Stimulated activated CD8-positive, alpha-beta memory T cell treated with anti-CD3 and anti-CD28 coated beads, Interleukin-7, amount 100 ng/mL, for 24 hours (primary cell): Measurements from ENCODE around the gene GIGYF1.
A peak's percentile ranks its signal among the peaks of the same experiment; 100 is the strongest.
"Not testable (repeated sequence)": the region's sequence is repeated elsewhere in the genome, so short reads cannot be mapped to it uniquely, and the experiment has no call there.

Experiments used
- DNase-seq: peaks from one replicate; pipeline ENCODE4 v3.0.0-alpha.2; 2020; ENCODE audit warnings: low read depth

Gene GIGYF1

DNA sequence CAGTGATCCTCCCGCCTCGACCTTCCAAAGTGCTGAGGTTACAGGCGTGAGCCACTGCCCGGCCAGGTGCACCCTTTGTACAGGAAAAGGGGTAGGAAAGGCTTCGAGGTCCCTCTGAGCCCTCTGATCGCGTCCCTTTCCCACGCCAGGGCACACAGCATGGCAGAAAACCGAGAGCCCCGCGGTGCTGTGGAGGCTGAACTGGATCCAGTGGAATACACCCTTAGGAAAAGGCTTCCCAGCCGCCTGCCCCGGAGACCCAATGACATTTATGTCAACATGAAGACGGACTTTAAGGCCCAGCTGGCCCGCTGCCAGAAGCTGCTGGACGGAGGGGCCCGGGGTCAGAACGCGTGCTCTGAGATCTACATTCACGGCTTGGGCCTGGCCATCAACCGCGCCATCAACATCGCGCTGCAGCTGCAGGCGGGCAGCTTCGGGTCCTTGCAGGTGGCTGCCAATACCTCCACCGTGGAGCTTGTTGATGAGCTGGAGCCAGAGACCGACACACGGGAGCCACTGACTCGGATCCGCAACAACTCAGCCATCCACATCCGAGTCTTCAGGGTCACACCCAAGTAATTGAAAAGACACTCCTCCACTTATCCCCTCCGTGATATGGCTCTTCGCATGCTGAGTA is 12.7 kb upstream of the GIGYF1 start:
- DNase-seq, result no peak

DNA sequence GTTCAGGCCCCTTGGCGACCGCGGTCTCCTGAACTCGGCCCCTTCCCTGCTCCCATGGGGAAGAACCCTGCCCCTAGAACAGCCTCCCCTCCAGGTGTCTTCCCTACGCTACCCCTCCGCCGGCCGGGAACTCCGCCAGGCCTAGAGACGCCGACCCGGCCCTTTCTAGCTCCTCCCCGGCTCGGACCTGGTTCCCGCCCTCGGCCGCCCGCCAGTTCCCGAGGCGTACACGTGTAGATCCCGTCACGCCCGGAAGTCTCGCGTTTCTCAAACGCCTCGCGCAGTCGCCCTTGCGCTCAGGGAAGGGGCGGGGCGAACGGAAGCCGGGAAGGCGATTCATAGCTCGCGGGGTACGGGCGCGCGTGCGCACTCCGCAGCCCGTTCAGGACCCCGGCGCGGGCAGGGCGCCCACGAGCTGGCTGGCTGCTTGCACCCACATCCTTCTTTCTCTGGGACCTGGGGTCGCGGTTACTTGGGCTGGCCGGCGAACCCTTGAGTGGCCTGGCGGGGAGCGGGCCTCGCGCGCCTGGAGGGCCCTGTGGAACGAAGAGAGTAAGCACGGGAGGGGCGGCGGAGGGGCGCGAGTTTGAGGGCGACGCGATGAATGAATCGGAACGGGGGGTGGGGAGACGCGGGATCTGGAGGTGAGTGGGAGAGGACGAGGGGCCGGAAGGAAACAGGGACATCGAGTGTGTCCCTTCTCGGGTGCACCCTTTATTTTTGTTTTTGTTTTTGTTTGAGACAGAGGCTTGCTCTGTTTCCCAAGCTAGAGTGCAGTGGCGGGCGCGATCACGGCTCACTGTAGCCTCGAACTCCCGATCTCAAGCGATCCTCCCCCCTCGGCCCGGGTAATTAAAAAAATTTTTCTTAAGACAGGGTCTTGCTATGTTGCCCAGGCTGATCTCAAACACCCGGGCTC is 12.0 kb upstream of the GIGYF1 start, which contains the start of gene POP7:
TSS of gene POP7 (plus strand) at position 369 of the 919 bp plus-strand sequence. CDS start 710 bp downstream, outside the sequence.
- DNase-seq, result peak; percentile 99

DNA sequence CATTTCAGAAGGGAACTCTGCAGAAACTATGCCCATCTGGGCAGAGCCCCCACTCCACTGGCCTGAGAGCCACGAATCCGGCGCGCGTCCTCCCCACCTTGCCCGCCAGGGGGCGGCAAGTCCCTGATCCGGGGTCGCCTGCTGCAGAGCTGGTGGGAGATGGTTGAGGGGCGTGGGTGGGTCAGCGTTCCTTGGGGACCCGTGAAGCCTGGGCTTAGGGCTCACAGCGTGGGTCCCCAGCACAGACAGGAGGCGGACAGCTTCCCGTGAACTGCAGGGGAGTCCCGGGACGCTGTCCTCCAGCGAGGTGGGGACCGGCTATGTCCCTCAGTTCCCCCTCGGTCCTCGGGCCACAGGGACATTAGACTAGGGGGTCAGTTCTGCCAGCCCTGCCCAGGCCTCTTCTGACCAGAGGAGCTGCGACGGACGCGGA is 11.3 kb upstream of the GIGYF1 start:
- DNase-seq, result peak; percentile 72

DNA sequence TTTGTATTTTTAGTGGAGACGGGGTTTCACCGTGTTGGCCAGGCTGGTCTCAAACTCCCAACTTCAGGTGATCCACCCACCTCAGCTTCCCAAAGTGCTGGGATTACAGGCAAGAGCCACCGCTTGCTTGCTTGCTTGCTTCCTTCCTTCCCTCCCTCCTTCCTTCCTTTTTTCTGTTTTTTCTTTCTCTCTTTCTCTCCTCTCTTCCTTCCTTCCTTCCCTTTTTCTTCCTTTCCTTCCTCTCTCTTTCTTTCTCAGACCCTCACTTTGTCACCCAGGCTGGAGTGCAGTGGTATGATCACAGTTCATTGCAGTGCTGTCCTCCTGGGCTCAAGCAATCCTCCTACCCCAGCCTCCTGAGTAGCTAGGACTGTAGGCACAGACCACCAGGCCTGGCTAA is 7.0 kb upstream of the GIGYF1 start:
- DNase-seq, result not testable (repeated sequence)

DNA sequence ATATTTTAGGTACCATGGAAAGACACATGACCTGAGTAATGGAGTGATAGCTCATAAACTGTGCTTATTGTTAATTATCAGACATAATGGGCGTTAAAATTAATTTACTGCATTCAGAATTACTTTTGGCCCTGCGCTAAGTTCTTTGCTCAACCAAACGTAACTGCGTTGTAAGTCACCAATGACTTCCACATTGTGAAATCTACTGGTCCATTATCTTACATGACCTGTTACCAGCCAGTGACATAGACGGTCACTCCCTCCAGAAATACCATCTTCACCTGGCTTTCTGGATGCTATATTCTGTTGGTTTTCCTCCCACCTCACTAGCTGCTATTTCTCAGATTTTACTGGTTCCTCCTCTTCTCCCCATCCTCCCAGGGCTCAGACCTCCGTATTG is 5.0 kb upstream of the GIGYF1 start:
- no peak for DNase-seq

DNA sequence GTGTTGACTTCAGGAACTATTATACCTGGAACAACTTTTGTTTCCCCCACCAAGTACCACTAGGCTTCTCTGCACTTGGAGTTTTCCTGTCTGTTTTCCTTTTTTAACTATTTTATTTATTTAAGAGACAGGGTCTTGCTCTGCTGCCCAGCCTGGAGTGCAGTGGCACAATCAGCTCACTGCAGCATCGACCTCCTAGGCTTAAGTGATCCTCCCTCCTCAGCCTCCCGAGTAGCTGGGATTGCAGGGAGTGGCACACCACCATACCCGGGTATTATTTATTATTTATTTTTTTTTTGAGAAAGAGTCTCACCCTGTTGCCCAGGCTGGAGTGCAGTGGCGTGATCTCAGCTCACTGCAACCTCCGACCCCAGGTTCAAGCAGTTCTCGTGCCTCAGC is 2.1 kb upstream of the GIGYF1 start:
- DNase-seq, result no peak

DNA sequence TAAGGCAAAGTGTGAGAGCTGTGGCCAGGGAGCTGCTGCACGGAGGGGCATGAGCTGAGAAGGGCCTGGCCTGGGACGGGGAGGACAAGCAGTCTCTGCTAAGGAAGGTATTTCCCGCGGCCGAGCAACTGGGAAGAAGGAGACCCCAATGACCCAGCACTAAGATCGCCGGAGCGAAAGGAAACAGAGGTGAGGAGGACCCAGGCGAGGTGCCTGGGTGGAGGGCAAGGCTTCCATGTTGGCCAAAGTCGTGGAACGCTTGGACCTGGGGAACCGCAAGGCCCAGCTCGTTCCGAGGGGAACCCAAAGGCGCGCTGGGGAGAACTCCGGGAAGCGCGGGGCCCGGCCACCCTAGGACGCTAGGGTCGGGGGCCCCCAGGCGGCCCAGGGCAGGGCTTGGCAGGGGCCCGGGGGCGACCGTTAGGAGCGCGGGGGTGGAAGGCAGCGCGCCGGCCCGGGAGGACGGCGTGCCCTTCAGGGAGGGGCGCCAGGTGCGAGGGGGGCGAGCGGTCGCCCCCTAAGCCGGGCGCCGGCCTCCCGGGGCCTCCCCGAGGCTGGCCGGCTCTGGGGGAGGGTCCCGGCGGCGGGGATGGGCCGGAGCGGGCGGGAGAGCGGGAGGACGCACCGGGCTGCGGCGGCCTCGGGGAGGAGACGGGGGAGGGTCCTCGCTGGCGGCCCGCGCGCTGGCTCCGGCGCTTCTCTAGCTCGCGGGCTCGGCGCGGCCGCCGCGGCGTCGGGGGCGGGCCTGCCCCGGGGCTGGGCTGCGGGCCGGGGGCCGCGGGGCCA is 545 bp downstream of the GIGYF1 start:
- DNase-seq, result no peak

DNA sequence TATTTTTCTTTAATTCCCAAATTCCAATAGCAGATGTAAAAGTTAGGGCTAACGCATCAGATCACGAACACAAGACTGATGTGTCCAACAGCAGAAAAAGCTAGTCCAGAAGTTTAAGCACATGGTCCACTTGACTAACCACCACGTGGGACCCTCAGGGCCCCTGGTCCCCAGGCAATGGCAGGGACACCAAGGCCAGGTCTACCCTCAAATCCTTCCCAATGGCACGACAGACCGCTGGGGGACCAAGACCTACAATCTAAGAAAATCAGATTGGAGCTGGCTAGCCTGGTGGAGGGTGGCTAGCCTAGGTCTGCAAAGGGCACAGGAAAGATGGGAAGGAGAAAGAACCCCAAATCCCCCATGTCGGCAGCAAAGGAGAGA is 1.5 kb downstream of the GIGYF1 start:
- DNase-seq, result no peak

DNA sequence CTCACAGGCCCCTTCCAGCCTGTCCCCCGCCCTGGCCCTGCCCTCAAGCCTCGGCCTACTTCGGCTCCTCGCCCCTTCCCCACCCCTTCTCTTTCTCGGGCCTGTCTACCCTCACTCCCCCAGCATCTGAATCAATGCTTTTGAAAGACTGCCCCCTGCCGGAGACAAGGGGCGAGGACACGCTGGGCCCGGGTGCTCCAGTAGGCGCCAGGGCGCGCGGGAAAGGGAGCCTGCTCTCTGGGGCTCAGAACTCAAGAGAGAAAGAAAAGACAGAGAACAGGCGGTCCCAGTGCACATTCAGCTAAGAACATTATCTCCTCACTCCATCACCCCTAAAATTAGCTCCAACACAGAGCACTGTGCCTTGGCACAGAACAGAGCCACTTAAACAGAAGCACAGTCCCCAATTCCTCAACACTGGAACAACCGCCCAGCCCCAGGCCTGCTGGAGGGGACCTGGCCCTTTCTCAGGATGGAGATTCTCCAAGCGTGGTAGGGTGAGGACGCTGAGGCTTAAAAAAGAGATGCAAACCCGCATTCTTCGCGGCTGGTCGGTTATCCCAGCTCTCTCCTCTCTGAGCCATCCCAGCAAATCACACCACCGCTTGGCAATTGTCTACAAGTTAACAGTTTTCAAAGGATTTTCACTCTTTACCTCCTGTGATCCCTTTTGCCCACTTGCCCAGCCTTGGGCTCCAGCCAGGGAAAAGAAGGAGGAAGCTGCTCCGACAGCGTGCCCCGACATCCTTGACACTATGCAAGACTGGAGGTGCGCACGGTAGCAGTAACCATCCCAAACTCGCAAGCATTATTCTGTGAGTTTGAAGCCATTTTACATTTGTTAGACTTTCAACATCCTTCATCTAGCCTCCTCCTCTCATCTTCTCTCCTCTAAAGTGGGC is 2.1 kb downstream of the GIGYF1 start:
- DNase-seq, result peak; percentile 74

DNA sequence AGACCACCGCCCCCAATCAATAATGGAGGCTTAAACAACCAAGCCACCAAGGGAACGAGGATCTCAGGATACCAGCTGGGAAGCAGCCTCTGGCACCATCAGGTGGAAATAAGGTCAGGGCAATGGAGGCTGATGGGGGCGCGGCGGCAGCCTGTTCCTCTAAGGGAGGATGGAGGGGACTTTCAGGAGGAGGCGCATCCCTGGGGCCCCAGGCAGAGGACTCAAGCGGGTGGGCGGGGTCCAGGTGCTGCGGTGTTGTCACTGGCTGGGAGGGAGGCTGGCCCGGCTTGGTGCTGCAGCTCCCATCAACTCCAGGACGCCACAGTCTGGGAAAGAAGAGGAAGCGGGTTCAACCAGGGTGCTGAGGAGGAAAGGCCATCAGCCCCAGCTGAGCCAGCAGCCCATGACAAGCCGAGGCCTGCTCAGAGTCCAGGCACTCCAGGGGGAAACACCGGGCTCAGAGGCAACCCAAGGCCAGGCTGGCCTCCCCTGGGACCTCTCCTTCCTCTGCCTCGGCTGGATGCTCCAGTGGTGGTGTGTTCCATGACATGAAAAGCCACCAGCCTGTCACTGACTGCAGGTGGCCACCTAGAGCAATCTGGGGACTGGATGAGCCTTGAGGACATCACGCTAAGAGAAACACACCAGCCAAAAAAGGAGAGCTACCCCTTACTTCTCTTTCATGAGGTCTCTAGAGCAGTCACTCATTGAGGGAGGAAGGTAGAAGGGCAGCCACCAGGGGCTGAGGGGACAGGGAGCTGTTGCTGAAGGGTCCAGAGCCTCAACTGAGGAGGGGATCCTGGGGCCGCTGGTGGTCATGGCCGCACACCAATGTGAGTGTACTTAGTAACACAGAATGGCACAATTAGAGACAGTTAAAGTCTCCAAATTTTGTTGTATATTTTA is 4.6 kb downstream of the GIGYF1 start:
- no peak for DNase-seq

DNA sequence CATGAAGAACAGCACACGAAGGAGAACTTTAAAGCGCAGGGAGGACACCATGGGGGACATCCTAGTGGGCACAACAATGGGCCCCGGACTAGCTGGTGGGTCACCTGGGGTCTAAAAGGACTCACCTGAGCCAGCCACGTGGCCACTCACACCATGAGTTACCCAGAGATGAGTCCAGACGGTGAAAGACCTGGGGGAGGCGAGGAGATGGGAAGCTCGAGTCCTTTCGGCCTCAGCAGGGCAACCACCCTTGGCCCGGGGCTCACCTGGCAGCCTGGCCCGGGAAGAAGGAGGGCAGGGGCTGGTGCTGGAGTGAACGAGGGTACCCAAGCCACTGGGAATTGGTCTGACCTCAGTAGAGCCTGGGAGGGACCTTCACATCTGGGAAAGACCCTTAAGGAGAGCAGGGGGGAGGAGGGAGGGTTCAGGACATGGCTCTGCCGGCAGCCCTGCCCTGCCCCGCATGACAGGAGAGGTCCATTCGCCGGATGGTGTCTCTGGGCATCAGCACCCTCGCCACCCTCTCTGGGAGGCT is 5.7 kb downstream of the GIGYF1 start:
- no peak for DNase-seq

DNA sequence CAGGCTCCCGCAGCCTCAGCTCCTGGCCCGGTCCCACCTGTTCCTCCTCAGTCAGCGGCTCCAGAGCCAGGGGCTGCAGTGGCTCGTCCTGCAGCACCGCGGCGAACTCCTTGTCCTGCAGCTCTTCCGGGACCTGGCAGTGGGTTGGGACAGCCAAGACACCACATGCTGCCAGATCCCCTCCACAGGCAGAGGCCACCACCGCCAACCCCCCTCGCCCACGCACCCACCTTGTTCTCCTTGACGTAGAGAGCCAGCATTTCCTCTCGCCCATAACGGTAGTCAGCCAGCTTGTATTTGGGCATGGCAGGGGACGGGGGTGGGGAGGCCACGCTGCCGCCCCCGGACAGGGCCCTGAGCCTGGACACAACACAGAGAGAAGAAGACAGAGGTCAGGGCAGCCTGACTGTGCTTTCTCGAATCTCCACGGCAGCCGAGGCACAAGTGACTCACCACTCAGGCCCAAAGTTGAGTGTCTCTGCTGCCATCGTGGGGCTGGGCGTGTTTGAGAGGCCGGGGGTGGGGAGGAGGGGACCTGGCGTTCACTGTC is 6.2 kb downstream of the GIGYF1 start:
- no peak for DNase-seq

DNA sequence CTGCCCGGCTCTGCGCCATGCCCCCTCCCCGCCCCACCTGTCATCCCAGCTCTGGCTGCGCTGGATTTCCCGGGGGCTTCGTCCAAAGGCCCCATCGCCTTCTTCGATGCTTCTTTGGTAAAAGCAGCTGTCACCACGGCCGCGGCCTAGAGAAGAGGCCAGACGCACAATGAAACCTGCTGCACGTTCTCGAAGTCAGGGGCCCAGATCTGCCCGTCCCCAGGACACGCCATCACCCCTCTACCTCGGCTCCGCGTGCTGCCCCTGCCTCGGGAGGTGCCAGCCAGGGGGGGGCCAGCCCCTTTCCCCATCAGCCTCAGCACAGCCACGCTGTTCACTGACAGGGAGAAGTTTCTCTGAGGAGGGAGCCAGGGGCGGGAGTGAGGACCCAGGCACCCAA is 6.8 kb downstream of the GIGYF1 start:
- DNase-seq, result no peak

DNA sequence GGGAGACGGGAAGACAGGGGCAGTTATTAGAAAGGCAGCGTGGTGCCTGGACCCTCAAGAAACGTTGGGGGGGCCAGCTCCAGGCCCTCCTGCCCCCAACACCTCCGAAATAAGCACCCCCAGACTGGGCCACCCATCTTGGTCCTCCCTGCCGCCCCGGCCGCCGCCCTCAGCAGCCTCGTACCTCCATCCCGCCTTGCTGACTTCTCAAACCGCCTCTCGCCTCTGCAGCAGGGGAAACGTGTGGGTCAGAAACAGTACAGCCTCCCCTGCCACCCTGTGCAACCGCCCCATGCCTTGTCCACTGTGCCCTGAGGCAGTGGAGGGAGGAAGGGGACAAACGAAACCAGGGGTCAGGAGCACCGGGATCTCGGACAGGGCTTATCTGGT is 7.2 kb downstream of the GIGYF1 start:
- DNase-seq, result no peak

DNA sequence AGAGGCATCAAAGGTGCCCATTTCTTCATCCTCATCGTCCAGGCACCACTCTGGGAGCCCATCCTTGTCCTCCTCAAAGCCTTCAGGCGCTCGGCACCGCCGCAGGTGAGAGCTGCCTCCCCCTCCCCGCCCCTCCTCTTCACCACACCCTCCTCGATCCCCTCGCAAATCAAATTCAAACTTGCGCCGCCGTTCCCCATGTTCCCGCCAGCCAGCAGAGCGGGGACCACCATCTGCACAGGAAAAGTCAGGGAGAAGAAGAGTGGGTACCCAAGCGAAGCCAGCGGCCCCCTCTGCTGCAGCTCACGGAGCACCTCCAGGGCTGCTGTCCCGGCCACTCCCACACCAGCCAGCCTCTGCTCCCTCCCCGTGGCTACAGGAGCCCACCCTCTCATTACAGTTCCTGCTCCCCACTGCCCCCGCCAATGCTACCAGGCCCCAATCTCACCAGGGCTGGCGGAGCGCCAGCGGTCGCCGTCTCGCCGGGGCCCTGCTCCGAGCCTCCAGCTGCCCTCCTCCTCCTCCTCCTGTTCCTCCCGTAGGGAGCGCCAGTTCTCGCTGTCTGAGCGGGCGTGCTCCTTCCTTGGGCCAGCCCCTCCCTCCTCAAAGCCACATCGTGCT is 7.7 kb downstream of the GIGYF1 start:
- no peak for DNase-seq

DNA sequence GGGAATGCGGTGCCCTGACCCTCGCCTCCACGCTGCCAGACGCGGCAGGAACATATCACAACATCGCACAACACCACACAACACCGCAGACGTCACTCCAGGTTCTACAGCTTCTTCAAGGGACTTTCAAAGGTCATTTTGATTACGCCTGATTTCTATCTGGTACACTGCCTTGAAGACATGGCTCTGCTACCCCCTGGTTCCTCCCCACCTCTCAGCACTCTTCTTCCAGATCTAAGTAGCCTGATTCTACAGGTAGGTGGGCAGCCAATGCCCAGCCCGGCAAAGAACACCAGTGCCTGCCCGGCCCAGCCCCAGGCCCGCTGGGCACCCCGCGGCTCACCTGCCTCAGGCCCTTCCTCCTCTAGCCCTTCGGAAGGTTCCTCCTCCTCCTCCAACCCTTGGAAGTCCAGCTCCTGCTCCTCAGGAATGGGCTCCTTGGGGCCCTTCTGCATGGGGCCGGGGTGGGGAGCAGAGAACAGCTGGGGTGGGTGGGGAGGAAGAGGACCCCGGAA is 8.4 kb downstream of the GIGYF1 start:
- DNase-seq, result no peak

DNA sequence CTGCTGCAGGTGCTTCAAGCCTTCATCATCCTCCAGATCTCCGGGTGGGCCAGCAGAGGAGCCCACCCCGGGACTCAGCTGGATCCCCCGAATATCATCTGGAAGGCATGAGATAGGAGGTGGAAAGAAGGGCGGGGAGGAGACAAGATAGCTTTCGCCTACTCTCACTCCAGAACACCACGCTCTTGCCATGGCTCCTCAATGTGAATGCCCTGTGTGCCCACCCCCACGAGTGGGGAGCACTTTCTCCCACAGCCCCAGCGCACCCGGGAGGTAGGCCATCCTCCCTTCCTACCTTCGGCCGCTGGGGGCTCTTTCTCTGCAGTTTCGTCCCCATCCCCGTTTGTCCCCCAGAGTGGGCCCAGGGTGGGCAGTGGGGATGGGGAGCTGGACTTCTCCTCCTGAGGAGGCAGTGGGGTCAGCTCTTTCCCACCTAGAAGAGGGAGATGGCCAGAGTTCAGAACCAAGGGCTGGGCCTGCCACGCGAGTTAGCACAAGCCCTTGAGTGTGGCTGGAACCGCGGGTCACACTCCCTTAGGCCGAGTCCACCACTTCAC is 8.9 kb downstream of the GIGYF1 start:
- no peak for DNase-seq

DNA sequence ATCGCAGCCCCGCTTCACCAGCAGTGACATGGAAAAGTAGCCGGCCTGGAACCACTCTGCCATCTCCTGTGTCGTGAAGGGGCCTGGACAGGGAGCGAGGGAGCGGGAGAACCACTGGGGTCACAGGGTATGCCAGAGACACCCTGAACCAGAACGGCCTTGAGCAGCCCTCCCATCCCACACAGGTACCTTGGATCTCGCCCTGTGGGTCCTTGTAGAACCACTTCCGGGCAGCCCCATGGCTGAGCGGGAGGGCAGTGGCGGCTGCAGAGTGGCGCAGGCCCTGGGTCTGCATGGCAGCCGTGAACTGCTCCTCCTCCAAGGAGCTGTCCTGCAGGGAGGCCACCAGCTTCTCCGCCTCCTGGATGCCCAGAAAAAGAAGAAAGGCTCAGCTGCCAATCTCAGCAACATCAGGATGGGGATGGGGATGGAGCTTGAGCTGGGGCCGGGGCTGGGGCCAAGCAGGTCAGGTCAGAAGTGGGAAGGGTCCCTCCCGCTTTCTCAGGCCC is 9.5 kb downstream of the GIGYF1 start:
- DNase-seq, result no peak
